Astrocyte (in vitro differentiated cells and primary cell): ENCODE measurements around the gene METTL26. TPM values are rescaled to one million over a fixed set of nuclear protein-coding genes. Genes with fewer than 3 reads are reported as not detected.

Experiments
- DNase-seq: peaks from one replicate; pipeline ENCODE4 v3.0.0-alpha.2; 2010; ENCODE audit warnings: low read depth
- FAIRE-seq: peaks from 2 replicates; lab custom pipeline; 2011; peaks lifted over from hg19 to GRCh38; lab: Jason Lieb, UNC
- H2AFZ ChIP-seq: 2 replicates; pipeline ENCODE4 v1.6.0; 2012; ENCODE audit warnings: low read depth, low read length, inconsistent platforms
- H3K27ac ChIP-seq: 2 replicates; pipeline ENCODE4 v1.5.1; 2011; ENCODE audit warnings: low read depth, low read length, inconsistent platforms
- H3K27me3 ChIP-seq: 2 replicates; pipeline ENCODE4 v1.6.0; 2011; ENCODE audit warnings: low read length, inconsistent platforms; ENCODE audit not compliant: insufficient read depth
- H3K36me3 ChIP-seq: 2 replicates; pipeline ENCODE4 v1.5.1; 2011; ENCODE audit warnings: low read length, inconsistent platforms; ENCODE audit not compliant: insufficient read depth
- H3K4me1 ChIP-seq: 2 replicates; pipeline ENCODE4 v1.5.1; 2011; ENCODE audit warnings: low read length, inconsistent platforms; ENCODE audit not compliant: insufficient read depth
- H3K4me2 ChIP-seq: 2 replicates; pipeline ENCODE4 v1.6.0; 2012; ENCODE audit warnings: low read length, inconsistent platforms
- H3K4me3 ChIP-seq: 2 replicates; pipeline ENCODE4 v1.5.1; 2011; ENCODE audit warnings: low read depth, mild to moderate bottlenecking, low read length, inconsistent platforms; ENCODE audit not compliant: insufficient read depth
- H3K79me2 ChIP-seq: 2 replicates; pipeline ENCODE4 v1.6.0; 2012; ENCODE audit warnings: mild to moderate bottlenecking, low read length, inconsistent platforms; ENCODE audit not compliant: insufficient read depth
- H3K9ac ChIP-seq: 2 replicates; pipeline ENCODE4 v1.6.0; 2012; ENCODE audit warnings: mild to moderate bottlenecking, low read length, inconsistent platforms
- H3K9me3 ChIP-seq: 2 replicates; pipeline ENCODE4 v1.5.1; 2012; ENCODE audit warnings: low read depth, mild to moderate bottlenecking, low read length, inconsistent platforms; ENCODE audit not compliant: insufficient read depth
- H4K20me1 ChIP-seq: 2 replicates; pipeline ENCODE4 v1.6.0; 2012; ENCODE audit warnings: low read length, inconsistent platforms; ENCODE audit not compliant: insufficient read depth
- H3K27ac Mint-ChIP-seq: one replicate; pipeline ENCODE4 v1.8.0; 2021; ENCODE audit warnings: mild to moderate bottlenecking, mixed read lengths; ENCODE audit not compliant: unreplicated experiment
- H3K27me3 Mint-ChIP-seq: one replicate; pipeline ENCODE4 v1.8.0; 2021; ENCODE audit warnings: low read depth, mixed read lengths; ENCODE audit not compliant: unreplicated experiment
- H3K36me3 Mint-ChIP-seq: one replicate; pipeline ENCODE4 v1.8.0; 2021; ENCODE audit warnings: low read depth, mixed read lengths; ENCODE audit not compliant: unreplicated experiment
- H3K4me1 Mint-ChIP-seq: one replicate; pipeline ENCODE4 v1.8.0; 2021; ENCODE audit warnings: low read depth, mixed read lengths; ENCODE audit not compliant: unreplicated experiment
- H3K4me3 Mint-ChIP-seq: one replicate; pipeline ENCODE4 v1.8.0; 2021; ENCODE audit warnings: mild to moderate bottlenecking, moderate library complexity, mixed read lengths; ENCODE audit not compliant: unreplicated experiment
- H3K9me3 Mint-ChIP-seq: one replicate; pipeline ENCODE4 v1.8.0; 2021; ENCODE audit warnings: mild to moderate bottlenecking, mixed read lengths; ENCODE audit not compliant: unreplicated experiment
- CTCF ChIP-seq: IDR thresholded peaks from 2 replicates; pipeline ENCODE4 v1.5.1; 2011; ENCODE audit warnings: low read depth, mild to moderate bottlenecking, inconsistent platforms, low read length, moderate library complexity; ENCODE audit not compliant: insufficient read depth
- EZH2 ChIP-seq: IDR thresholded peaks from 2 replicates; pipeline ENCODE4 v1.6.1; 2012; ENCODE audit warnings: mild to moderate bottlenecking, low read length, inconsistent platforms; ENCODE audit not compliant: insufficient read depth
- total RNA-seq: library from RNA; stranded (reverse); gene quantifications from 2 replicates; pipeline ENCODE4 v1.2.1, GENCODE V29; 2021

The METTL26 gene
- total RNA-seq, 1 donor from 2014 or later, result 56.4 TPM

GRCh38 chr16:646679-647172 lies 10.6 kb upstream of the METTL26 start:
- no peak overlapping the region for H3K9ac ChIP-seq
- FAIRE-seq, result no peak
- Mint-ChIP-seq H3K27me3 (no peaks in the 10 kb centered on the region), H3K27ac (no peak overlapping the region), H3K4me1 (no peaks in the 10 kb centered on the region), H3K9me3 (no peaks in the 10 kb centered on the region), H3K4me3 (peak overlapping the region; percentile 60), H3K36me3 (no peaks in the 10 kb centered on the region)
- H3K4me3 ChIP-seq, result no peak overlapping the region
- H3K27ac ChIP-seq, result no peak overlapping the region
- H3K27me3 ChIP-seq, result no peaks in the 10 kb centered on the region
- TF ChIP-seq CTCF (no peak), EZH2 (no peak)
- H4K20me1 ChIP-seq, result no peaks in the 10 kb centered on the region
- H3K79me2 ChIP-seq, result peaks cover 16% of the 10 kb centered on the region
- H3K9me3 ChIP-seq, result no peaks in the 10 kb centered on the region
- no peak overlapping the region for H2AFZ ChIP-seq
- no peak for DNase-seq
- H3K4me1 ChIP-seq, result peaks cover 17% of the 10 kb centered on the region
- H3K36me3 ChIP-seq, result no peaks in the 10 kb centered on the region
- H3K4me2 ChIP-seq, result no peak overlapping the region

- Mint-ChIP-seq H3K4me1 (no peaks in the 10 kb centered on the region), H3K36me3 (no peaks in the 10 kb centered on the region), H3K4me3 (no peak overlapping the region), H3K9me3 (no peaks in the 10 kb centered on the region), H3K27ac (no peak overlapping the region), H3K27me3 (no peaks in the 10 kb centered on the region)
- Histone ChIP-seq H3K4me1 (peaks cover 17% of the 10 kb centered on the region), H3K4me3 (no peak overlapping the region), H4K20me1 (no peaks in the 10 kb centered on the region), H3K4me2 (no peak overlapping the region), H3K27ac (no peak overlapping the region), H2AFZ (no peak overlapping the region), H3K27me3 (no peaks in the 10 kb centered on the region), H3K36me3 (no peaks in the 10 kb centered on the region), H3K9ac (no peak overlapping the region), H3K9me3 (no peaks in the 10 kb centered on the region), H3K79me2 (peaks cover 16% of the 10 kb centered on the region)
- FAIRE-seq (no peak), DNase-seq (no peak)
- TF ChIP-seq EZH2 (no peak), CTCF (no peak)
Observed at GRCh38 chr16:645852-646678, 10.0 kb upstream of the METTL26 start.

- Mint-ChIP-seq H3K36me3 (no peaks in the 10 kb centered on the region), H3K27ac (no peak overlapping the region), H3K4me1 (no peaks in the 10 kb centered on the region), H3K9me3 (no peaks in the 10 kb centered on the region), H3K4me3 (peak overlapping the region; percentile 57), H3K27me3 (no peaks in the 10 kb centered on the region)
- no peak overlapping the region for H3K4me3 ChIP-seq
- peaks cover 8% of the 10 kb centered on the region for H3K79me2 ChIP-seq
- peaks cover 14% of the 10 kb centered on the region for H3K4me1 ChIP-seq
- H4K20me1 ChIP-seq, result no peaks in the 10 kb centered on the region
- H2AFZ ChIP-seq, result no peak overlapping the region
- H3K27me3 ChIP-seq, result no peaks in the 10 kb centered on the region
- no peaks in the 10 kb centered on the region for H3K36me3 ChIP-seq
- H3K27ac ChIP-seq, result no peak overlapping the region
- no peak for DNase-seq
- H3K4me2 ChIP-seq, result no peak overlapping the region
- no peak for FAIRE-seq
- H3K9me3 ChIP-seq, result no peaks in the 10 kb centered on the region
- TF ChIP-seq CTCF (no peak), EZH2 (no peak)
- H3K9ac ChIP-seq, result no peak overlapping the region
Observed at GRCh38 chr16:644556-644955, 8.5 kb upstream of the METTL26 start.
